ENCODE data around the gene KCNAB3.

Gene KCNAB3

GRCh38 chr17:7880076-7880868 lies 49.4 kb downstream of the KCNAB3 start:
- DNase-seq (ENCODE audit: low spot score) = no peak

GRCh38 chr17:7878234-7878633 lies 51.4 kb downstream of the KCNAB3 start:
- no peak for DNase-seq (ENCODE audit: low spot score)

DNA sequence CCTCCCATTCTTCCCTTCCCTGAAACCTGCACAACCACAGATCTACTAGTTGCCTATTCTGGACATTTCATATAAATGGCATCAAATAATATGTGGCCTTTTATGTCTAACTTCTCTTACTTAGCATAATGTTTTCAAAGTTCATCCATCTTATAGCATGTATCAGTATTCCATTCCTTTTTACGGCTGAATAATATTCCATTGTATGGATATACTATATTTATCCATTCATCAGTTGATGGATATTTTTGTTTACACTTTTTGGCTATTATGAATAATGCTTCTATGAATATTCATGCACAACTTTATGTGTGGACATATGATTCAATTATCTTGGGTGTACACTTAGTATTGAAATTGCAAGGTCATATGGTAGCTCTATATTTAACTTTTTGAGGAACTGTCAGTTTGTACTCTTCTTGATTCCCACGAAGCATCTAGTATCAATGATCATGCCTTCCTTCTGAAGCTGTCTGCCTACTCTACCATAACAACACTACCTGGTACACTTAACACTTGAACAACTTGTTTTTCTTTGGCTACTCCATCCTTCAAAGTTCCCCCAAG lies 53.8 kb downstream of the KCNAB3 start:
- DNase-seq (ENCODE audit: low spot score) = no peak

GRCh38 chr17:7873051-7873450 lies 56.6 kb downstream of the KCNAB3 start:
- DNase-seq (ENCODE audit: low spot score) = no peak

All from CD4-positive, alpha-beta T cell treated with Interleukin-2 at 100 ng/mL for 4 hours (primary cell).